Measurements from ENCODE around the gene HDAC4.

GRCh38 chr2:239209783-239210182 is 191.0 kb downstream of the HDAC4 start:
- TF ChIP-seq POLR2AphosphoS5 (IDR thresholded peaks at IDR 0.05) (no peak), CTCF (IDR thresholded peaks at IDR 0.05) (no peak), EP300 (IDR thresholded peaks at IDR 0.05) (no peak)
